Nephron progenitor cell (in vitro differentiated cells): ENCODE data around the gene OCIAD1.

Experiments
- DNase-seq: peaks from one replicate; pipeline ENCODE4 v3.0.0; 2021
- H3K27ac Mint-ChIP-seq: 2 replicates; pipeline ENCODE4 v1.8.0; 2021; ENCODE audit warnings: mild to moderate bottlenecking, moderate library complexity, mixed read lengths
- H3K27me3 Mint-ChIP-seq: 2 replicates; pipeline ENCODE4 v1.8.0; 2021; ENCODE audit warnings: mild to moderate bottlenecking, low read depth, mixed read lengths; ENCODE audit not compliant: poor library complexity
- H3K36me3 Mint-ChIP-seq: 2 replicates; pipeline ENCODE4 v1.8.0; 2021; ENCODE audit warnings: low read depth, mixed read lengths
- H3K4me1 Mint-ChIP-seq: 2 replicates; pipeline ENCODE4 v1.8.0; 2021; ENCODE audit warnings: mixed read lengths
- H3K4me3 Mint-ChIP-seq: 2 replicates; pipeline ENCODE4 v1.8.0; 2021; ENCODE audit warnings: mild to moderate bottlenecking, moderate library complexity, mixed read lengths
- H3K9me3 Mint-ChIP-seq: 2 replicates; pipeline ENCODE4 v1.8.0; 2021; ENCODE audit warnings: mild to moderate bottlenecking, moderate library complexity, mixed read lengths
- TF ChIP-seq, protein P1 (sequence below): fragments of 200-600 bp; sonication (generic); IDR thresholded peaks from 2 replicates; pipeline ENCODE4 v1.5.0; 2021; ENCODE audit warnings: antibody characterized with exemption

Gene OCIAD1

DNA sequence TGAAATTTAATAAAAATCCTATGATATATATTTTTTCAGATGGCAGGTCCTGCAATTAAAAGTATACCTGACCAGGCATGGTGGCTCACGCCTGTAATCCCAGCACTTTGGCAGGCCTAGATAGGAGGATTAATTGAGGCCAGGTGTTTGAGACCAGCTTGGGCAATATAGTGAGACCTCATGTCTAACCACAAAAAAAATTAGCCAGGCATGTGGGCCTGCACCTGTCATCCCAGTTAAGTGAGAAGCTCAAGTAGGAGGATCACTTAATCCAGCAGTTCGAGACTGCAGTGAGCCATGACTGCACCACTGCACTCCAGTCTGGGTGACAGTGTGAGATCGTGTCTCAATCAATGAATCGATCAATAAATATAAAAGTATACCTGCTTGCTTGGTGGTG, 73.2 kb downstream of the OCIAD1 start:
- no peak for DNase-seq
- Mint-ChIP-seq H3K27ac (no peak overlapping the region), H3K36me3 (peaks cover 39% of the 10 kb centered on the region), H3K9me3 (no peaks in the 10 kb centered on the region), H3K27me3 (peaks cover 4% of the 10 kb centered on the region), H3K4me3 (no peak overlapping the region), H3K4me1 (peaks cover 30% of the 10 kb centered on the region)
- TF ChIP-seq, protein P1, sequence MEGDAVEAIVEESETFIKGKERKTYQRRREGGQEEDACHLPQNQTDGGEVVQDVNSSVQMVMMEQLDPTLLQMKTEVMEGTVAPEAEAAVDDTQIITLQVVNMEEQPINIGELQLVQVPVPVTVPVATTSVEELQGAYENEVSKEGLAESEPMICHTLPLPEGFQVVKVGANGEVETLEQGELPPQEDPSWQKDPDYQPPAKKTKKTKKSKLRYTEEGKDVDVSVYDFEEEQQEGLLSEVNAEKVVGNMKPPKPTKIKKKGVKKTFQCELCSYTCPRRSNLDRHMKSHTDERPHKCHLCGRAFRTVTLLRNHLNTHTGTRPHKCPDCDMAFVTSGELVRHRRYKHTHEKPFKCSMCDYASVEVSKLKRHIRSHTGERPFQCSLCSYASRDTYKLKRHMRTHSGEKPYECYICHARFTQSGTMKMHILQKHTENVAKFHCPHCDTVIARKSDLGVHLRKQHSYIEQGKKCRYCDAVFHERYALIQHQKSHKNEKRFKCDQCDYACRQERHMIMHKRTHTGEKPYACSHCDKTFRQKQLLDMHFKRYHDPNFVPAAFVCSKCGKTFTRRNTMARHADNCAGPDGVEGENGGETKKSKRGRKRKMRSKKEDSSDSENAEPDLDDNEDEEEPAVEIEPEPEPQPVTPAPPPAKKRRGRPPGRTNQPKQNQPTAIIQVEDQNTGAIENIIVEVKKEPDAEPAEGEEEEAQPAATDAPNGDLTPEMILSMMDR = no peak

DNA sequence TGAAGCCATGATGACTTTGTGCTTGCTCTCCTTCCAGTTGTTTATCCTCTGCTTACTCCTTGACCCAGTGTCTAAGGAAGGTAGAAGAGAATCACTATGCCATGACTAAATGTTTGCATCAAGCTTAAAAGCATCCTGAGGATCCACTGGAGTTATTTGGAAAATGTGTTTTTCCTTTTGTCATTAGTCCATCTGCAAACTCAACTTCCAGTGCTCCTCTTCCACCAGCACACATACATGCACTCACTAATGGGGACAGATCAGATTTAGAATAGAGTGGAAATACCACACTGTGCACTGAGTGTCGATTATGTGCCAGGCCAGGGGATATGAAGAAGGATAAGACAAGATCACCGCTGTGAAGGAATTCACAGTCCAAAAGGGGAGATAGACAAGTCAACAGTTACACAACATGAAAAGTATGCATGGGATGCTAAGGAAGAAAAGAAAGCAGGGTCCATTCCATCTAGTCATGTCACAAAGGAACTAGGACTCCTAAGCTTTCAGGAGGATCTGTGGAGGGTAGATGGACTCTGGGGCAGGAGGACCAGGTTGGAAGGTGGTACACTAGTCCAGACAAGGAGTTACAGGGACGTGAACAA, 73.8 kb downstream of the OCIAD1 start:
- peak overlapping the region; percentile 78 for H3K4me3 Mint-ChIP-seq
- peaks cover 34% of the 10 kb centered on the region for H3K36me3 Mint-ChIP-seq
- peak overlapping the region; percentile 13 for H3K27ac Mint-ChIP-seq
- H3K27me3 Mint-ChIP-seq = peaks cover 4% of the 10 kb centered on the region
- no peak for DNase-seq
- TF ChIP-seq, protein P1 = no peak
- no peaks in the 10 kb centered on the region for H3K9me3 Mint-ChIP-seq
- peaks cover 30% of the 10 kb centered on the region for H3K4me1 Mint-ChIP-seq

DNA sequence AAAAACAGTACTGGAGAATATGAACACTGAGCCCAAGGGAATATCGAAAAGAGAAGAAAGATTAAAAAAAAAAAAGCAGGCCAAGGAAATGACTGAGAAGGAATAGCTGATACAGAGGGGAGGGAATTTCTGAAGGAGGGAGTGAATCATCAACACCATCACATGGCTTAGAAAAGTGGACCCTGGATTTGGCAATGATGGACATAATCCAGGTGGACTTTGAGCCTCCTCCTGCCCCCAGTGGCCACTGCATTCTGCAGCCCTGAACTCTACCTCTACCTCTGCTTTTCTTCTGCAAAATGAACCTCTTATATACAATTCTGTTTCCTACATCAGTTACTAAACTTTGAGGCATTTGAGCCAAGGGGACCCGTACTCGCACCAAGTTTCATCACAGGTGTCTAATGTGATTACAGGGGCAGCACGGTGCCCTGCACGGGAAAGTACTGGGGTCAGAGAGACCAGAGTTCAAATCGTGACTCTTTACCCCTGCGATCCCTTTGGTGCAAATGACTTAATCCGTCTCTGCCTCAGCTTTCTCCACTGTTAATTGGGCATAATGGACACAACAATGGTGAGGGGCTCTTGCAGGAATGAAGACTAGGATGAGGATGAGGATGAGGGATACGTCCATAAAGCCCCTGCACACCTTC, 74.6 kb downstream of the OCIAD1 start:
- H3K27ac Mint-ChIP-seq = peak overlapping the region; percentile 13
- no peak for DNase-seq
- H3K4me3 Mint-ChIP-seq = peak overlapping the region; percentile 78
- H3K4me1 Mint-ChIP-seq = peaks cover 23% of the 10 kb centered on the region
- H3K9me3 Mint-ChIP-seq = no peaks in the 10 kb centered on the region
- TF ChIP-seq, protein P1 = no peak
- peaks cover 4% of the 10 kb centered on the region for H3K27me3 Mint-ChIP-seq
- peaks cover 33% of the 10 kb centered on the region for H3K36me3 Mint-ChIP-seq

DNA sequence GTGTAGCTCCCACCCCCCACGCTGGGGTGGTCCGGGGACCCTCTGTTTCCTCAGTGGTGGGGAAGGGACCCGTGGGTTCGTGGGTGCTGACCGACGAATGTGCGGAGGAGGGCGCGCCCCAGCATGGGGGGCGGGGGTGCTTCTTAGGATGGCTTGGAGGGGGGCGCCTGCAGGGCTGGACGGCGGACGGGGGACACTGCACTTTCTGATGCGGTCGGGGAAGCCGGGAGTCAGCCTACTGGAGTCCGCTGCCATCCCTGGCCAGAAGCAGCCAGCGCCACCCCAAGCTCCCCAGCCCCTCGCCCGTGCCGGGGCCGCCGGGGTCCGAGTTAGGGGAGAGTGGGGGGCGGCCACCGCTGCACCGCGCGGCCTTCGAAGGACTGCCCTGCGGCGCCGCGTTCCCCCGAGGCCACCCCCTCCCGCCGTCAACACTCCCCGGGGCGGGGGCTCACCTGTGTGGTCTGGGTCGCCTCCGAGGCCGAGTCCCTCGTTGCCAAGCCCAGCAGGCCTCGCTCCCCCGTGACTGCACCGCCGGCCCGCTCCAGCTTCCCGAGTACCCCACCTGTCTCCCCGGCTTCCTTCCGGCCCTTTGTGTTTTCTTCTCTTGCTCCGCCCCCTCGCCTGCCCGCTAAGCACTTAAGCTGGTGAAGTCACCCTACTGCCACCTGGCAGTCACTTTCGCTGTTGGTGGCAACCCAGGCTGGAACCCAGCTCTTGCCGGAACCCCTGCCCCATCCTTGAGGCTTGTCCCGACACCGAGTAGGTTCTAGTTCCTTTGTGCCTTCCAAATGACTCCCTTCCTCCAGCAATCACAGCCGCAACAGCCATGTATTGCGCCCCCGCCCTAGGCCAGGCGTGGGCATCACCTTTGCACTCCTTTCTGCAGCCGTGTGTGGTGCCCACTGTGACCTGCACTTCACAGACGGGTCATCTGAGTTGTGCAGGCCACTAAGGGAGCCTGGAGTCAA, 75.6 kb downstream of the OCIAD1 start, which contains the start of gene OCIAD2:
Gene OCIAD2 (minus strand): TSS at position 569 of the 968 bp plus-strand sequence. CDS start 2,225 bp downstream, outside the sequence.
- H3K4me1 Mint-ChIP-seq = peaks cover 23% of the 10 kb centered on the region
- peak; percentile 57 for DNase-seq
- peak within 1 kb of the TSS; percentile 94 for H3K4me3 Mint-ChIP-seq
- H3K27me3 Mint-ChIP-seq = peaks cover 4% of the 10 kb centered on the region
- TF ChIP-seq, protein P1 = no peak
- peaks cover 27% of the 10 kb centered on the region for H3K36me3 Mint-ChIP-seq
- peak within 1 kb of the TSS; percentile 68 for H3K27ac Mint-ChIP-seq
- H3K9me3 Mint-ChIP-seq = no peaks in the 10 kb centered on the region

DNA sequence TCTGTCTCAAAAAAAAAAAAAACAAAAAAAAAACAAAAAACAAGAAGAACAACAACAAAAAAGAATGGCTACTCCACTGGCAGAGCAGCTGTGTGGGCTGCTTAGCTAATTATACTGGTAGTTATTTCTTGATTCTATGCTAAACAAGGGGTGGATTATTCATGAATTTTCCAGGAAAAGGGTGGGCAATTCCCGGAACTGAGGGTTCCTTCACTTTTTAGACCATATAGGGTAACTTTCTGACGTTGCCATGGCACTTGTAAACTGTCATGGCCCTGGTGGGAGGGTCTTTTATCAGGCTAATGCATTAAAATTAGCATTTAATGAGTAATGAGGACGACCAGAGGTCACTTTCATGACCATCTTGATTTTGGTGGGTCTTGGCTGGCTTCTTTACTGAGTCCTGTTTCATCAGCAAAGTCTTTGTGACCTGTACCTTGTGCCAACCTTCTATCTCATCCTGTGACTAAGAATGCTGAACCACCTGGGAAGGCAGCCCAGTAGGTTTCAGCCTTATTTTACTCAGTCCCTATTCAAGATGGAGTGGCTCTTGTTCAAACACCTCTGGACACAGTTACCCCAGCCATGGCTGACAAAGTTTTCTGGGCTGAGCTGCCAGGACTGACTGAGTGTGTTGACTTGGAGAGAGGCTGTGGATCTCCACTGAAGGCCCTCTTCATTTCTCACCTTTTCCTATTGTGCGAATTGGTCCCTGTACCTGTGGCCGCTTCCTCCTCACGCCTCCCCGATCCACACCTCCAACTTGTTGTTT, 77.0 kb downstream of the OCIAD1 start:
- Mint-ChIP-seq H3K27ac (no peak overlapping the region), H3K36me3 (peaks cover 17% of the 10 kb centered on the region), H3K27me3 (peaks cover 4% of the 10 kb centered on the region), H3K4me3 (peak overlapping the region; percentile 45), H3K9me3 (no peaks in the 10 kb centered on the region), H3K4me1 (peaks cover 23% of the 10 kb centered on the region)
- no peak for DNase-seq
- TF ChIP-seq, protein P1 = no peak
